Hepatic stellate cell (primary cell): ENCODE results near the gene SEPHS2.
"Not testable (repeated sequence)": the region's sequence is repeated elsewhere in the genome, so short reads cannot be mapped to it uniquely, and the experiment has no call there.

Source experiments
- DNase-seq: peaks from one replicate; pipeline ENCODE4 v3.0.0; 2011; ENCODE audit warnings: low spot score

Gene SEPHS2

DNA sequence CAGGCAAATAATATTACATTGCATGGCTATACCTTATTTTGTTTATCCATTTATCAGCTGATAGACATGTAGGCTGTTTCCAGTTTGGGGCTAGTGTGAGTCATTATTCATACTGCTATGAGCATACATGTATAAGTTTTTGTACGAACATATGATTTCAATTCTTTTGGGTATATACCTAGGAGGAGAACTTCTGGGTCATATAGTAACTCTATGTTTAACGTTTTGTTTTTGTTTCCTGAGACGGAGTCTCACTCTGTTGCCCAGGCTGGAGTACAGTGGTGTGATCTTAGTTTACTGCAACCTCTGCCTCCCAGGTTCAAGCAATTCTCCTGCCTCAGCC, 24.5 kb upstream of the SEPHS2 start:
- DNase-seq = no peak

DNA sequence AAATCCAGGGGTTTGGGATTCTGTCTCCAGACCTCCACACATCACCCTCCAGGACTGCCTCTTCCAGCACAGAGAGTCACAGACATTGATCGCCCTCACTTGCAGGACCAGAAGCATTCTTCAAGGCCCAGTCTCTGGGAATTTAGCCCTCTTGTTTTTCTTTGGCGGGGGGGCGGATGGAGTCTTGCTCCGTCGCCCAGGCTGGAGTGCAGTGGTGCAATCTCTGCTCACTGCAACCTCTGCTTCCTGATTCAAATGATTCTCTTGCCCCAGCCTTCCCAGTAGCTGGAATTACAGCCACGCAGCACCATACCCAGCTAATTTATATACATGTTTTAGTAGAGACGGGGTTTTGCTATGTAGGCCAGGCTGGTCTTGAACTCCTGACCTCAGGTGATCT, 18.4 kb upstream of the SEPHS2 start:
- no peak for DNase-seq

DNA sequence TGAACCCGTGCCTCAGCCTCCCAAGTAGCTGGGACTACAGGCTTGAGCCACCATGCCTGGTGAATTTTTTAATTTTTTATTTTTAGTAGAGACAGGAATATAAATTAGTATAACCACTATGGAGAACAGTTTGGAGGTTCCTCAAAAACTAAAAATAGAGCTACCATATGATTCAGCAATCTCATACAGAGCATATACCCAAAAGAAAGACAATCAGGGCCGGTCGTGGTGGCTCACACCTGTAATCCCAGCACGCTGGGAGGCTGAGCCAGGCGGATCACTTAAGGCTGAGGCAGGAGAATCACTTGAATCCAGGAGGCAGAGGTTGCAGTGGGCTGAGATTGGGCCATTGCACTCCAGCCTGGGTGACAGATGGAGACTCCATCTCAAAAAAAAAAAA, 15.8 kb upstream of the SEPHS2 start:
- not testable (repeated sequence) for DNase-seq

DNA sequence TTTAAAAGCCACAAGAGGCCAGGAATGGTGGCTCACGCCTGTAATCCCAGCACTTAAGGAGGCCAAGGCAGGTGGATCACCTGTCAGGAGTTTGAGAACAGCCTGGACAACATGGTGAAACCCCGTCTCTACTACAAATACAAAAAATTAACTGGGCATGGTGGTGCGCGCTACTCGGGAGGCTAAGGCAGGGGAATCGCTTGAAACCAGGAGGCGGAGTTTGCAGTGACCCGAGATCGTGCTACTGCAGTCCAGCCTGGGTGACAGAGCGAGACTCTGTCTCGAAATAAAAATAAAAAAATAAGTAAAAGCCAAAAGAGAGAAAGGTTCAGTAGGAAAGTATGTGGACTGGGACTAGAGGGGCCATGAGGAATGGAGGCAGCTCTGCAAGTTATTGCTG, 13.8 kb upstream of the SEPHS2 start:
- DNase-seq = no peak

DNA sequence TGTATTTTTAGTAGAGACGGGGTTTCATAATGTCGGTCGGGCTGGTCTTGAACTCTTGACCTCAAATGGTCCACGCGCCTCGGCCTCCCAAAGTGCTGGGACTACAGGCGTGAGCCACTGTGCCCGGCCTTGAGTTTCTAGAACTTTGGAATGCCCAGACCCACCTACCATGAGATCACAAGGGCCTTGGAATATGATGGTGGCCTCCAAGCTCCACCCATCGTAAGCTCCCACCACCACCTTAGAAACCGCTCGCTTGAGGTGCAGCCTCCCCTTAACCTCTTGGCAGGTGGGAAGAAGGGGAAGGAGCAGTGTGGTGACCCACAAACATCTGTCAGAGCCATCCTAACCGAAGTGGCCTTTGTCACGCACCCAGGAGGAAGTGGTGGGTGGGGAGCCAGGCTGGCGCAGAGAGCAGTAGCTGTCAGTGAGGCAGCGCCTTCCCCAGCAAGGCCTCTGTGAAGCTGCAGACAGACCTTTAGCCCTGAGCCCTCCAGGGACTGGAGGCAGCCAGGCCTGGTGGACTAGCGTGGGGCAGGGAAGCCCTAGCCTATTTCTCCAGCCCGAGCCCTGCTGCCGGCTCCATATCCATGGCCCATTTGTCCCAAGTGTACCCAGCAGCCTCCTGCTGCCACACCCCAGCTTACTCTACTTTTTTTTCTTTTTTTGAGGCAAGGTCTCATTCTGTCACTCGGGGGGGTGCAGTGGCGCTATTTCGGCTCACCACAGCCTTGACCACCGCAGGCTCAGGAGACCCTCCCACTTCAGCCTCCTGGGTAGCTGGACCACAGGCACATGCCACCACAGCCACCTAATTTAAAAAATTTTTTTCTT, 13.1 kb upstream of the SEPHS2 start:
- no peak for DNase-seq

DNA sequence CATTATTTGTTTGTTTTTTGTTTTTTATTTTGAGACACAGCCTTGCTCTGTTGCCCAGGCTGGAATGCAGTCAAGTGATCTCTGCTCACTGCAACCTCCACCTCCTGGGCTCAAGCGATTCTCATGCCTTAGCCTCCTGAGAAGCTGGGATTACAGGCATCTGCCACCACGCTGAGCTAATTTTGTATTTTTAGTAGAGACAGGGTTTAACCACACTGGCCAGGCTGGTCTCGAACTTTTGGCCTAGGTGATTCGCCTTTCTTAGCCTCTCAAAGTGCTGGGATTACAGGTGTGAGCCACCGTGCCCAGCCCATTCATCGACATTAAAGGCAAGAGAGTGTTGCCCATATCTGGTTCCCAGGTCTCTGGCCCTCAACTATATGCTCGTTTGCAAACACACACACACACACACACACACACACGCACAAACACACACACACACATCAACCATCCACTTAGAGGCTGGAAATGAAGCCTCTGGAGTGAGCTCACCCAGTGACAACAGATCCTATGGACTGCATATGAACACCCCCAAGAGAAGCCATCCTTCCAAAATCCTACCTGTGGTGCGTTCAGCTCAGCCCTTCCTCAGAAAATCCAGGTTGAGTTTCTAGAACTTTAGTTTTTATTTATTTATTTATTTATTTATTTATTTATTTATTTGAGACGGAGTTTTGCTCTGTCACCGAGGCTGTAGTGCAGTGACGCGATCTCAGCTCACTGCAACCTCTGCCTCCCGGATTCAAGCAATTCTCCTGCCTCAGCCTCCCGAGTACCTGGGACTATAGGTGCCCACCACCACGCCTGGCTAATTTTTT, 12.3 kb upstream of the SEPHS2 start:
- no peak for DNase-seq

DNA sequence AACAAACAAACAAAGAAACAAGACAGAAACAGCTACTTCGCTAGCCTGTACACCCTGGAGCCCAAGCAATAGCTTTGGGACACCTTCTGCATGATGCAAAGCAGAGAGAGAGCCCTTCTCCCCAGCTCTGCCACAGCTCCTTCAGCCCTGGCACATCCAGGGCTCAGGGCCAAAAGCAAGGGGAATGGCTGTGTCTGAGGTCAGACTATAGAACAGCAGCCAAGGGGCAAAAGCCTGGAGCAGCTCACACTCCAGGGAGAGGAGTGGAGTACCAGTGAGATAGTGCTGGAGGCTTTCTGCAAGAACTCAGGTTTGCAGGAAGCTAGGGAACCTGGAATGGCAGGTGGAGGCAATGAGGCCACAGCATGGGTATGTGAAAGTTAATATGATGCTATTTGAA, 11.6 kb upstream of the SEPHS2 start:
- no peak for DNase-seq

DNA sequence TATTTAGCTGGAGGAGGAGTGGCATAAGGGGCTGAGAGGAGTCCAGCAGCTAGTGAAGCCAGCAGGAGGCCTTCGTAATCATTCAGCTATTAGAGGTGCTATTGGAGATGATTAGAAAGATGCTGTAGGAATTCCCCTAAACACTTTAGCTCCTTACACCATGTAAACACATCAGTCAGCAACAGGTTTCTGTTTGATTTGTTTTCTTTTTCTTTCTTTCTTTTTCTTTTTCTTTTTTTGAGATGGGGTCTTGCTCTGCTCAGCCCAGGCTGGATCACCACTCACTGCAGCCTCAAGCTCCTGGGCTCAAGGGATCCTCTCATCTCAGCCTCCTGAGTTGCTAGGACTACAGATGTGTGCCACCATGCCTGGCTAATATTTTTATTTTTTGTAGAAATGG, 10.6 kb upstream of the SEPHS2 start:
- DNase-seq = no peak

DNA sequence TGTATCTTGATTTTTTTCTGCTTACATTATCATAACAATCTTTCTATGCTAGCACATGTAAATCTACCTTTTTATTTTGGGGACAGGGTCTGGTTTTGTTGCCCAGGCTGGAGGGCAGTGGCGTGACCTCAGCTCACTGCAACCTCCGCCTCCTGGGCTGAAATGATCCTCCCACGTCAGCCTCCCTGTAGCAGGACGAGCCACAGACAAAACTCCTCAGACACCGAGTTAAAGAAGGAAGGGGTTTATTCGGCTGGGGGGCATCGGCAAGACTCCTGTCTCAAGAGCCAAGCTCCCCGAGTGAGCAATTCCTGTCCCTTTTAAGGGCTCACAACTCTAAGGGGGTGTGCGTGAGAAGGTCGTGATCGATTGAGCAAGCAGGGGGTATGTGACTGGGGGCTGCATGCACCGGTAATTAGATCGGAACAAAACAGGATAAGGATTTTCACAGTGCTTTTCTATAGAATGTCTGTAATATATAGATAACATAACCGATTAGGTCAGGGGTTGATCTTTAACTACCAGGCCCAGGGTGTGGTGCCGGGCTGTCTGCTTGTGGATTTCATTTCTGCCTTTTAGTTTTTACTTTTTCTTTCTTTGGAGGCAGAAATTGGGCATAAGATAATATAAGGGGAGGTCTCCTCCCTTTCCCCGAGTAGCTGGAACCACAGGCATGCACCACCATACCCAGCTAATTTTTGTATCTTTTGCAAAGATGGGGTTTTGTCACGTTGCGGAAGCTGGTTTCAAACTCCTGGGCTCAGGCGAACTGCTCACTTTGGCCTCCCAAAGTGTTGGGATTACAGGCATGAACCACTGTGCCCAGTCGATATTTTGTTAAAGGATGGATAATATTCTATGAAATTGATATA, 7.3 kb upstream of the SEPHS2 start:
- DNase-seq = not testable (repeated sequence)

DNA sequence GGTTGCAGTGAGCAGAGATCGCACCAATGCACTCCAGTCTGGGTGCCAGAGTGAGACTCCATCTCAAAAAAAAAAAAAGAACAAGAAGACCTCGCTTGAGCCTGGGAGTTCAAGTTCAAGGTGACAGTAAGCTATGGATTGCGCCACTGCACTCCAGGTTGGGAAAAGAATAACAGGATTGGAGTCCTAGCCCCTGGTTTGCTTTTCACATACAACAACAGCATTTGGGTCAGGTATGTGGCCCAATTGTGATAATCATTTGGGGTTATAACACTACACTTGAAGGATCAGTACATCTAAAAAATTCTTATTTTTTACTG, 3.4 kb upstream of the SEPHS2 start:
- no peak for DNase-seq

DNA sequence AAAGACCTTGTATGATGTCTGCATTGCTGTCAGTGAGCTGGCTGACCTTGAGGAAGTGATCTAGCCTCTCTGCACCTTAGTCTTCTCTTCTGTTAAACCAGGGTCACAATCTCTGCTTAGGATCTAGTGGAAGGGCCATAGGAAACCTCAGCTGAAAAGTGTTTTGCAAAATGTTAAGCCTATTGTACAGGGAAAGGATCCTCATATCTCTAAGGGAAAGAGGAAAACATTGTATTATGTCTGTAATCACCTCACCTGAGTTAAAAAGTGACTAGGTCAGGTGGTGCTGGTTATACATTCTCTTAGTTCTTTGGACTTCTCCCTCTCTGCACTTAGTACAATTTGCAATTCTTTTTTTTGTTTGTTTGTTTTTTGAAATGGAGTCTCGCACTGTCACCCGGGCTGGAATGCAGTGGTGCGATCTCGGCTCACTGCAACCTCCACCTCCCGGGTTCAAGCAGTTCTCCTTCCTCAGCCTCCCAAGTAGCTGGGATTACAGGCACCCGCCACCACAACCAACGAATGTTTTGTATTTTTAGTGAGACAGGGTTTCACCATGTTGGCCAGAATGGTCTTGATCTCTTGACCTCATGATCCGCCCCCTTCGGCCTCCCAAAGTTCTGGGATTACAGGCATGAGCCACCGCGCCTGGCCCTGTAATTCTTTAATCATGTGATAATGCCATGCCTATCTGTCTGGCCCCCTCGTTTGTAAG, 2.0 kb upstream of the SEPHS2 start:
- DNase-seq = no peak

DNA sequence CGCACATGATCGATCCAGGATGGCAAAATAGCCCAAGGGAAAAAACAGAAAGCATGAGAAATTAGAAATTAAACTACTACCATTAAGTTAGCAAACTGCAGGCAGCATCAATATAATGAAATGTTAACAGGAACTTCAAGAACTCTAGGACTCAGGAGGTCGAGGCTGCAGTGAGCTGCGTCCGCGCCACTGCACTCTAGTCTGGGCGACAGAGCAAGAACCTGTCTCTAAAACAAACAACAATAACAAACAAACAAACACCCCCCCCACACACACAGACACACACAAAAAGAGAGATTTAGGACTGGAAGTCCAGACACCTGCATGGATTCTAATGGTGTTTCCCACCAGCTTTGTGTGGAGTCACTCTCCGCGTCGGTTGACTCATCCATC, 525 bp upstream of the SEPHS2 start:
- no peak for DNase-seq

DNA sequence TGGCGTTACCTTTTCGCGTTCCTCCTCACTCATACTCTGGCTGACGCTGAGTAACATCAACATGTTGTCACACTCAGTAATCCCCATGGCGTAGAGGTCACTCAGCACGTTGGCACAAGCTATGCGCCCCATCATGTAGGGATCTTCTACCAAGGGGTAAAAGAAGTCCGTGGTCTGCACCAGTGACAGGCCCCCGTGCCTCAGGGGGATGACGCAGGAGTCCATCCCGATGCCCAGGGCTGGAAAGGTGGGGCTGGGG, 596 bp downstream of the SEPHS2 start:
- no peak for DNase-seq

DNA sequence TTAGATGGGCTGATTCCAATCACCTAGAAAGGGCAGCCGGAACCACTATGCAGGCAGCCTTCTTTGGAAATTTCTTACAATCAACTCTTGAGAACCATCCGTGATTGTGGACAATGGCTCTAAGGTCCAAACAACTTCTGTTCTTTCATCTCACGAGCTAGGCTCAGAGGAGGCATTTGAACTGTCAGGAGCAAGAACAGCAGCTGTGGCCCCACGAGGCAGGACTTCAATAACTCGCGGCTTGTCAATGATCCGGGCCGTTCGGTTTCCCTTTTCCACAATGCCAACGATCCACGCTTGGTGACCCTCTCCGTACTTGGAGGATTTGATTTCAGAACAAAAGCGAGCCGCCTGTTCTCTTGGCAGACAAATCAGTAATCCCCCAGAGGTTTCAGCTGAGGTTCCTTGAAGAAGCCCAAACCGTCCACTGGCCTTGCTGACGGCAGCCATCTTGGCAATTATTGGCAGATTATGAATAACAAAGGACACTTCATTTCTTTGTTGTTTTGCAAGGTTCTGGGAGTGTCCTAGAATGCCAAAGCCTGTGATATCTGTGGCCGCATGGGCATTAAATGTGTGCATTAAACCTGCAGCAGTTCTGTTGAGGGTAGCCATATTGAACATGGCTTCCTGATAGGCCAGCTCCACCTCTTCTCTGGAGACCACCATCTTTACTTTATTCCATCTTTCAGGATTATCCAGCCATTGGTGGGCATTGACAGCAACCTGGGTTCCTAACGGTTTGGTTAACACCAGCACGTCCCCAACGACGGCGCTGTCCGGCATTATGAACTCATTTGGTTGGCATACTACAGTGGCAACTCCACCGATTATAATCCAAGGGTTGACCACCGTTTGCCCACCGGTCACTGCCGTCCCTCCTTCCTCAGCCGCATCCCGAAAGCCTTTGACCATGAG, 1.2 kb downstream of the SEPHS2 start:
- DNase-seq = no peak

DNA sequence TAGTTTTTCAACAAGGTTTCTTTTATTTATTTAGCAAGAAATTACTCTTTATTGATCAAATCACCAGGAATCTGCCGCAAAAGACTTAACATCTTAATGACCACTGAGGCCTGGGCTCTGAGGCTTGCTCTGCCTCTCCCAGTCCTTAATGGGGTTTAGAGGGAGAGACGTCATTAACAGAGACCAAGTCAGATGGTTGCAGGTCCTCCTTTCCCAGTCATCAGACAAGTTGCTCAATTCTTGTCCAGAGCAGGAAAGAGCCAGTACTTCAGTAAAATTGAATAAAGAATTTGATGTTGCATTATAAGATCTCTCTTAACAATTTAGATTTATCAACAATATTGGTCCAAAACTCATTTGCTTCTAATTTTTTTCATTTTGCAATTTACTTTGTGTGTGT, 2.0 kb downstream of the SEPHS2 start:
- no peak for DNase-seq

DNA sequence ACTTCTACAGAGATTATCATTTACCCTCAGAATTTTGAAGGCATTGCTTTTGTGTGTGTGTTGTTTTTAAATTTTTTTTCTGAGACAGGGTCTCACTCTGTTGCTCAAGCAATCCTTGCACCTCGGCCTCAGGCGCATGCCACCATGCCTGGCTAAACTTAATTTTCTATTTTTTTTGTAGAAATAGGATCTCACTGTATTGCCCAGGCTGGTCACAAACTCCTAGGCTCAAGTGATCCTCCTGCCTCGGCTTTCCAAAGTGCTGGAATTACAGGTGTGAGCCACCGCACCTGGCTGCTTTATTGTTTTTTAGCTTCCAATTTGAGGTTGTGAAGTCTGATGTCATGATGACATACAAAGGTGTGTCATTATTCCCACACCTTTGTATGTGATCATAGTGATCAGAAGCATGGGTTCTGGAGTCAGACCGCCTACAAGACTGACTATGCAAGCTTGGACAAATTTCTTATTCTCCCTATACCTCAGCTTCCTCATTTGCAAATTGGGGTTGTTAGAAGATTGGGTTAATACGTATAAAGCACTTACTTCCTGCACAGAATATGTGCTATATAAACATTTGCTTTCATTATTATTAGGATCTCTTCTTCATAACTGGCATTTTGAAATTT, 5.8 kb downstream of the SEPHS2 start:
- DNase-seq = no peak

DNA sequence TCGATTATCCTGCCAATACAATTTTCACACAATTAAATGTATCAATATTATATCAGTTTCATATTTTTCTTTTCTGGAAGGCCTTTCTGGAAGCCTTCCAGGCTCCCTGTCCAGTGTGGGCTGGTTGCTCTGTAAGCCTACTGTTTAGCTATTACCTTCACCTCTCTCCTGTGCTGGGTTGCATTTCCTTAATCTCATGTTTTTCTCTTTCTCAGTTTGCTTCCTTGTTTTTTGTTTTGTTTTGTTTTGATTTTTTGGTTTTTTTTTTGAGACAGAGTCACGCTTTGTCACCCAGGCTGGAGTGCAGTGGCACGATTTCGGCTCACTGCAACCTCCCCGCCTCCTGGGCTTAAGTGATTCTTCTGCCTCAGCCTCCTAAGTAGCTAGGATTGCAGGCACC, 6.8 kb downstream of the SEPHS2 start:
- no peak for DNase-seq

DNA sequence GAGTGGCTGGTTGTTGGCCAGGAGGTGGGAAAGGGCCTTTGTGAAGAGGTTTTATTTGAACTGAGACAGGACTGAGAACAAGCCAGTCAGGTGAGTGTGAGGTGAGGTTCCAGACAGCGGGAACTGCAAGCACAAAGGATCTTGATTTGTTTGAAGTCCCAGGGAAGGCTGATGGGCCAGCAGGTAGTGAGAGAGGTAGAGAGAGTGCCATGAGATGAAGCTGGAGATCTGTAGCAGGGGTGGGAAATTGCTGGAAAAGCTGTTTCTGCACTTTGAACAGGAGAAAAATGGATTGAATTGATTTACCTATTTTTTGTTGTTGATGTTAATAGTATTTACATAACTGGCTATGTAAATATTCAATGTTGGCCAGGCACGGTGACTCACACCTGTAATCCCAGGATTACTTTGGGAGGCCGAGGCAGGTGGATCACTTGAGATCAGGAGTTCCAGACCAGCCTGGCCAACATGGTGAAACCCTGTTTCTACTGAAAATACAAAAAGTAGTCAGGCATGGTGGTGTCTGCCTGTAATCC, 8.1 kb downstream of the SEPHS2 start:
- DNase-seq = no peak

DNA sequence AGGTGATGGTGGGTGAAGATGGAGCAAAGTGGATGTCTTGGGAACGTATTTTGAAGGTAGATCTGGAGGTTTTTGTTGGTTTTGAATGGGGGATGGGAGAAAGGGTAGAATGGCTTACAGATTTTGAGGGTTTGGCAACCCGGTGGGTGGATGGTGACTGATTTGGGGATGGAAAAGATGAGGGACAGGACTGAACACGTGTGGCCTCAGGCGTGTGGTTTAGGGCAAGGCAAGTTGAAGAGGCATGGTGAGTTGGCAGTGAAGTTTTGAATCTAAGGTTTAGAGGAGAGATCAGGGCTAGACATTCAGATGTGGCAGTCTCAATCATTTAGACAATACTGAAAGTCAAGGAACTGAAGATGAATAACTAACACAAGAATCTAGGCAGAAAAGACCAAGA, 10.8 kb downstream of the SEPHS2 start:
- DNase-seq = no peak

DNA sequence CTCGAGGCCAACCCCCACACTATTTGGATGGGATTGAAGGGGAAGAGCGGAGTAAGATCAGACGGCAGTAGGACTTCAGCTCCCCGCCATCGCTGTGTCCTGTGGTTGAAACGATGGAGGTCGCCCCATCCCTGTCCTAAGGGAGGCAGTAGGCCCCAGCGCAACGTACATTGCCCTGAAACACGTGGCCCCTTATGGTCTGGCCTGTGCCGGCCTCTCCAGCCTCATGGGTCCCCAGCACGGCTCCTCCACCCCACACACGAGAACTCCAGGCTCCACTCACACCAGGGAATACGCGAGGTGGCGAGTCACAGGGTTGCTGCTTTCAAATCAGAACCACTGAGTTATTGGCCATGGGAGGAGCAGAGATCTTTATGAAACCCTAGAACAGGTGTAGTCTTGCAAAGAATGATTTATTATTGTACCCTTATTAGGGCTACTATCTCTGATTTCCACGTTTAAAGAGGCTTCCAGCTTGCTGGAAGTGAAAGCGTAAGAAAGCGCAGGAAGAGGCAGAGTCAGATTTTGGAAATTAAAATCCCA, 15.2 kb downstream of the SEPHS2 start:
- DNase-seq = no peak
